COLO668 (cell line): ENCODE data around the gene ERVFRD-1.
A peak's percentile ranks its signal among the peaks of the same experiment; 100 is the strongest.

Experiments
- DNase-seq: peaks from one replicate; lab custom pipeline; 2025; ENCODE audit not compliant: unreplicated experiment; lab: John Stamatoyannopoulos, UW

The ERVFRD-1 gene

GRCh38 chr6:11110921-11111768, at the start of gene ERVFRD-1:
TSS of gene ERVFRD-1 (minus strand) at chr6:11111725. CDS start at chr6:11105310, 6,415 bp downstream.
- DNase-seq, result no peak

GRCh38 chr6:11160199-11160598, 48.7 kb upstream of the ERVFRD-1 start:
- DNase-seq, result no peak

- no peak for DNase-seq
Observed at GRCh38 chr6:11155589-11155988, 44.1 kb upstream of the ERVFRD-1 start.

- DNase-seq, result no peak
Observed at GRCh38 chr6:11153447-11153846, 41.9 kb upstream of the ERVFRD-1 start.

GRCh38 chr6:11152581-11152980, 41.1 kb upstream of the ERVFRD-1 start:
- no peak for DNase-seq

GRCh38 chr6:11151488-11151887, 40.0 kb upstream of the ERVFRD-1 start:
- no peak for DNase-seq

GRCh38 chr6:11149551-11149950, 38.0 kb upstream of the ERVFRD-1 start:
- no peak for DNase-seq

GRCh38 chr6:11146117-11146826, 34.7 kb upstream of the ERVFRD-1 start:
- DNase-seq, result no peak

GRCh38 chr6:11144393-11144851, 32.9 kb upstream of the ERVFRD-1 start:
- DNase-seq, result peak; percentile 56

- peak; percentile 8 for DNase-seq
Observed at GRCh38 chr6:11143394-11144371, 32.2 kb upstream of the ERVFRD-1 start.

- no peak for DNase-seq
Observed at GRCh38 chr6:11142296-11143027, 30.9 kb upstream of the ERVFRD-1 start.

GRCh38 chr6:11141295-11141694, 29.8 kb upstream of the ERVFRD-1 start:
- DNase-seq, result no peak

GRCh38 chr6:11140056-11140455, 28.5 kb upstream of the ERVFRD-1 start:
- no peak for DNase-seq

GRCh38 chr6:11139051-11139960, 27.8 kb upstream of the ERVFRD-1 start:
- no peak for DNase-seq

GRCh38 chr6:11136809-11137208, 25.3 kb upstream of the ERVFRD-1 start:
- DNase-seq, result no peak

- DNase-seq, result no peak
Observed at GRCh38 chr6:11133281-11133680, 21.8 kb upstream of the ERVFRD-1 start.

- no peak for DNase-seq
Observed at GRCh38 chr6:11132194-11132888, 20.8 kb upstream of the ERVFRD-1 start.

- no peak for DNase-seq
Observed at GRCh38 chr6:11130605-11131004, 19.1 kb upstream of the ERVFRD-1 start.
